ENCODE measurements around the gene LSM3.
A peak's percentile ranks its signal among the peaks of the same experiment; 100 is the strongest.

LSM3 gene

GRCh38 chr3:14143271-14144225, 35.1 kb upstream of the LSM3 start:
- peak; percentile 46 for DNase-seq (ENCODE audit: low spot score)

- peak; percentile 93 for DNase-seq (ENCODE audit: low spot score)
Observed at GRCh38 chr3:14144423-14145075, 34.1 kb upstream of the LSM3 start.

DNA sequence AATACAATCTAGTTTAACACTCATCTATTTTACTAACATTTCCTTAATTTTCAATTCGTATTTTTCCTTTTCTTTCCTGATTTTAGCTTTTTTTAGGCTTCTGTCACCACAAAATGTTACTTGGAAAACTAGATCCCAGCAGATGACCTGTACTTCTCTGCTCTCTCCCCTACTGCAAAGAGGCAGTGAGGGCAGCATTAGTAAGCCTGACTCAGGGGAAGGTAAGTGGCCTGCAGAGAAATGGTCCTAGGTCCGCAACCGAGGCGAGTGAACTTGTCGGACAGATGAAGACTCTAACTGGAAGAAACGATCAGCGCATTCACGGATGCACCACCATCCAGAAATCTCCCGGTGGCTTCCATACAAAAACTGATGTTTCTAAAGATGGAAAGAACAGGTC, 33.4 kb upstream of the LSM3 start:
- no peak for DNase-seq (ENCODE audit: low spot score)

- no peak for DNase-seq (ENCODE audit: low spot score)
Observed at GRCh38 chr3:14145670-14146380, 32.8 kb upstream of the LSM3 start.

- DNase-seq (ENCODE audit: low spot score), result no peak
Observed at GRCh38 chr3:14146381-14147065, 32.1 kb upstream of the LSM3 start.

- no peak for DNase-seq (ENCODE audit: low spot score)
Observed at GRCh38 chr3:14147066-14147435, 31.6 kb upstream of the LSM3 start.

DNA sequence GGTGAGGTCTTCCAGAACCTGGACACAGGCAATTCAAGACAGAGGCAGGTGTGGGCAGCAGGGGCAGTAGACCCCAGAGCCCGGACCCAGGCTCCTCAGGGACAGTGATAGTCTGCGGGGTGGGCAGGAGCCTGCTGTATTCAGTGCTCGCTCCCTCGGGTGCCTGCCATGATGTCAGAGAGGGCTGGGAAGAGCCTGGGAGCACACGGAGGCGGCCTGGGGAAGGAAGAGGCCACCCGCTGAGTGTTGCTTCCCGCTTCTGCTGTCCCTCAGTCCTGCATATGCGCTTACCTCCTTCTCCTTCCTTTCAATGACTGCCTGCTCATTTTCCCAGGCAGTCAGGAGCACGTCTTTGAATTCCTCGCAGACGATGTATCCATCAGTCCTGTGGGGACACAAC, 31.0 kb upstream of the LSM3 start:
- DNase-seq (ENCODE audit: low spot score), result no peak

- DNase-seq (ENCODE audit: low spot score), result no peak
Observed at GRCh38 chr3:14148041-14148985, 30.3 kb upstream of the LSM3 start.

- no peak for DNase-seq (ENCODE audit: low spot score)
Observed at GRCh38 chr3:14150078-14150477, 28.5 kb upstream of the LSM3 start.

- DNase-seq (ENCODE audit: low spot score), result no peak
Observed at GRCh38 chr3:14150491-14151230, 28.0 kb upstream of the LSM3 start.

DNA sequence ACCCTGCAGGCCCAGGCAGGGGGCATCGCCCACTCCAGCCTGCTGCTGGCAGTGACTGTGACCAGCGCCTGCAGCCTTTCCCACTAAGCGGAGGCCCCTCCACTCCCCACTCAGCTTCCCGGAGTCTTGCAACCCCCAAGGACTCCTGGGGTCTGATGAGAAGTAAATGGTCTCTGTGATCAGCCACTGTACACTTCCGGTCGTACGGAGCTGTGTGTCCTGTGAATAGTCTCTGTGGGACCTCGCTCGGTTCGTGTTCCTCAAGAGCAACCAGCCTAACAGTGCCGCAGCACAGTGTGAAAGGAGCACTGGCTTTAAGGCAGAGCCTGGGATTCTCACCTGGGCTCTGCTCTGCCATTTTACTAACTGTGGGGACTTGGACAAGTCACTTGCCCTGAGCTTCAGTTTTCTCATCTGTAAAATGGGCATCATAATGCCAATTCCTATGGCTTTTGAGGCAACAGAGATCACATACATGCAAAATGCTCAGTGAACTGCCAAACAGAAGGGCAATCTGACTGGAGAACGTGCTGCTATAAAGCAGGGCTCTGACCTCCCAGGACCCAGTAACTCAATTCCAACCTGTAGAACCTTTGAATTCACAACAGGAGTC, 27.0 kb upstream of the LSM3 start:
- no peak for DNase-seq (ENCODE audit: low spot score)

DNA sequence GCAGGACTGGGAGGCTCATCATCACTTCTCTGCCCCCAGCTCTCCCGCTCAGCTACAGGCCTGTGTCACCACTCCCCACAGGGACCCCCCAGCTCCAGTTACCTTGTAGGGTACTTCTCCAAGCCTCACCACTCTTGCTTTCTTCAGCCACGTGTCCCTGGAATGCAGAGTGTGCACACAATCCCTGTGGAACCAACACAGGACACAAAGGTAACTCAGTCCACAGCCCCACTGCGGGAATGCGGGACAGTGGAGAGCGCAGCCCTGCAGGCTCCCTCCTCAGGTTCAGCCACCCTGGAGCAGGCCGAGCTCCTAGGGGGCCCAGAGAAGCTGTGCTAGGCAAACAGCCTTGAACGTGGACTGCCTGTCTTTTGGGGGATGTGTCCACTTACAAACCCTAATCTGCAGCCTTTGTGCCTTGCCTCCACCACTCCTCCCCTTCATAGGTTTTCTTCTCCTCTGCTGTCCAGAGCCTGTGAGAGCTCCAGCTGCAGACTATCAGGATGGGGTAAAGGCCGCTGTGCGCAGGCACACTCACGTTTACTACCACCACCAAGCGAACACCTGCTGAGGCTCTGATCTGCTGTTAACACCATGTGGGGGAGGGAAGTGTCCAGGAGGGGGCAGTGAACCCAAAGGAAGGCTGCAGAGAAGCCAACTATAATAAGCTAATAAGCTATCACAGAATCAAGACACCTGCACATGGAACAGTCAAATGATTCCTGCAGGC, 26.2 kb upstream of the LSM3 start:
- no peak for DNase-seq (ENCODE audit: low spot score)

DNA sequence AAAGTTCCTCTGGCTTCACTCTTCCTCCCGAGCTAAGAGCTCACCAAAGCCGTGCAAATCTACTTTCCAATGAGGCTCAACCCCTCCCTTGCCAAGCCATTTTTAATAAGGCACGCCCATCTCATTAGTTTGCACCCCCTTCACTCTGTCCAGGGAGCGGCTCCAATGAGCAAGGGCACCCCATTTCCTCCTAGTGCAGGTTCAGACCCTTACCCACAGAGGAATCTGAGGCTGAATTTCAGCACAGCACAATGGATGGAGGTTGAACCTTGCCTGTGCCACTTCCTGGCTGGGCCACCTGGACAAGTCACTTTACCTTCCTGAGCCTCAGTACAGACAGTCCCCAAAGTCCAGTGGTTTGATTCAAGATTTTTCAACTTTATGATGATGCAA, 25.7 kb upstream of the LSM3 start:
- DNase-seq (ENCODE audit: low spot score), result no peak

GRCh38 chr3:14153663-14154062, 25.0 kb upstream of the LSM3 start:
- DNase-seq (ENCODE audit: low spot score), result no peak

DNA sequence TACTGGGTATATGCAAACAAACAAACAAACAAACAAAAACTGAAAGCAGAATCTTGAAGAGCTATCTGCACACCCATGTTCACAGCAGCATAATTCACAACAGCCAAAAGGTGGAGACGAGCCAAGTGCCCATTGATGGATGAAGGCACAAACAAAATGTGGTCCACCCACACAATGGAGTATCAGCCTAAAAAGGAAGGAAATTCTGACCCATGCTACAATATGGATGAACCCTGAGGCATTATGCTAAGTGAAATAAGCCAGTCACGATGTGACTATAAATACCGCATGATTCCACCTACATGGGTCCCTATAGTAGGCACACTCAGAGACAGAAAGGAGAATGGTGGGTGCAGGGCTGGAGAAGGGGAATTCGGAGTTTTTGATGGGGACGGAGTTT, 24.3 kb upstream of the LSM3 start:
- DNase-seq (ENCODE audit: low spot score), result no peak

- no peak for DNase-seq (ENCODE audit: low spot score)
Observed at GRCh38 chr3:14154895-14155440, 23.6 kb upstream of the LSM3 start.

DNA sequence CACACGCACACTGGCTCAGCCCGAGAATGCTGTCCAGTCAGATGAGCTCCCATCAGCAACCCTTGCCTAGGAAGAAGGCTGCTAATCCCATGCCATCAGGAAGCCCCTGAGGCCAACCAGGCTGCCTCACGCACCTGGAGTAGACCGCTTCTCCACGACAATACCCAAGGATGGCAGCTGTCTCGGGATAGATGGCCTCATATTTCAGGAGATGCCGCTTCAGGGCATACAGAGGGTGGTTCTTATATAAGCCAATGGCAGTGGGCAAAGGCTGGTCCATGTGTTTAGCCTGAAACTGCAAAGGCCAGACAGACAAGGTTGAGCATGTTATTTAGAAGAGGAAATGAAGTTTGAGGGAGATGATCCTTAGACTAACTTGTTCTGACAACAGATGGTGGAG, 22.4 kb upstream of the LSM3 start:
- DNase-seq (ENCODE audit: low spot score), result no peak

DNA sequence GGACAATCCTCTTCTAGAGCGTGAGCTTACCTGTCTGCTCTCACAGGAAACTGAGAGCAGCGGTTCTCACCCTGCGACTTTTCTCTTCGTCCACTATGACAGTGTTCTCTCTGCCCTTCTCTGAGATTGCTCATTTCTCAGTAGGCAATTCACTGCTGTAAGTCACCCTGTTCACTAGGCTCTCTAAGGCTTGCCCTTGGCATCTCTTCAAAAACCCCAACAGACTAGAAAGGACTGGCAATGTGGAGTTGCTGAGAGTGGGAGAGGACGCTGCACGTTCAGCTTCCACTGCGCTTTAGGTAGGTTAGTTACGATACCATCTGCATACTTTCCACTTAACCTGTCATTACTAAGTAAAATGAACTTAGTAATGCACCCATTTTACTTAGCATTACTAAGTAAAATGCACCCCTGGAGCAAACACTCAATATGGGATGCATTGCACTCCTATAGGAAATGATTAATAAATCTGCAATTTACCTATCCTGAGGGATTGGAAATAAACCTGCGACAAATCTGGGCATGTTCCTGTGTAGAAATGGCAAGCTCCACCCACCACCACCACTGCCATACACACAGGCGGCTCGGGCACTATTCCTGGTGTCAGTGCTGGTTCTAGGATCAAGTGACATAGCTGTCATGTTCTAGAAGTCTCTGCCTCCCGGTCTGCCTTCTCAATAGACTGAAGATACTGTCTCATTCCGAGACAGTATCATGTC, 21.6 kb upstream of the LSM3 start:
- no peak for DNase-seq (ENCODE audit: low spot score)

All from LoVo (cell line).